Measurements from ENCODE around the gene CDC27.
"Not testable (repeated sequence)": the region's sequence is repeated elsewhere in the genome, so short reads cannot be mapped to it uniquely, and the experiment has no call there.

CDC27 gene

GRCh38 chr17:47197821-47198220, 8.7 kb upstream of the CDC27 start:
- DNase-seq (ENCODE audit: low read depth in 1 of 2, low spot score in 1 of 2) = no peak

GRCh38 chr17:47193931-47194511, 4.9 kb upstream of the CDC27 start:
- no peak for DNase-seq (ENCODE audit: low read depth in 1 of 2, low spot score in 1 of 2)

GRCh38 chr17:47192554-47192953, 3.5 kb upstream of the CDC27 start:
- no peak for DNase-seq (ENCODE audit: low read depth in 1 of 2, low spot score in 1 of 2)

- no peak for DNase-seq (ENCODE audit: low read depth in 1 of 2, low spot score in 1 of 2)
These were observed 1.7 kb upstream of the CDC27 start for GRCh38 chr17:47190770-47191169.

- DNase-seq (ENCODE audit: low read depth in 1 of 2, low spot score in 1 of 2) = no peak
These were observed 1.1 kb upstream of the CDC27 start for GRCh38 chr17:47190243-47190642.

- no peak for DNase-seq (ENCODE audit: low read depth in 1 of 2, low spot score in 1 of 2)
These were observed 690 bp upstream of the CDC27 start for GRCh38 chr17:47189732-47190237.

- no peak for DNase-seq (ENCODE audit: low read depth in 1 of 2, low spot score in 1 of 2)
These were observed 722 bp downstream of the CDC27 start for GRCh38 chr17:47188271-47188875.

- DNase-seq (ENCODE audit: low read depth in 1 of 2, low spot score in 1 of 2) = no peak
These were observed 4.4 kb downstream of the CDC27 start for GRCh38 chr17:47184681-47185080.

- DNase-seq (ENCODE audit: low read depth in 1 of 2, low spot score in 1 of 2) = not testable (repeated sequence)
These were observed 8.1 kb downstream of the CDC27 start for GRCh38 chr17:47180988-47181387.

- no peak for DNase-seq (ENCODE audit: low read depth in 1 of 2, low spot score in 1 of 2)
These were observed 8.8 kb downstream of the CDC27 start for GRCh38 chr17:47180337-47180736.

- DNase-seq (ENCODE audit: low read depth in 1 of 2, low spot score in 1 of 2) = no peak
These were observed 10.0 kb downstream of the CDC27 start for GRCh38 chr17:47179141-47179540.

- no peak for DNase-seq (ENCODE audit: low read depth in 1 of 2, low spot score in 1 of 2)
These were observed 11.8 kb downstream of the CDC27 start for GRCh38 chr17:47177261-47177660.

- DNase-seq (ENCODE audit: low read depth in 1 of 2, low spot score in 1 of 2) = no peak
These were observed 12.7 kb downstream of the CDC27 start for GRCh38 chr17:47176389-47176826.

- not testable (repeated sequence) for DNase-seq (ENCODE audit: low read depth in 1 of 2, low spot score in 1 of 2)
These were observed 14.3 kb downstream of the CDC27 start for GRCh38 chr17:47174823-47175222.

- no peak for DNase-seq (ENCODE audit: low read depth in 1 of 2, low spot score in 1 of 2)
These were observed 16.2 kb downstream of the CDC27 start for GRCh38 chr17:47172696-47173565.

- no peak for DNase-seq (ENCODE audit: low read depth in 1 of 2, low spot score in 1 of 2)
These were observed 18.4 kb downstream of the CDC27 start for GRCh38 chr17:47170710-47171109.

GRCh38 chr17:47168896-47169295, 20.2 kb downstream of the CDC27 start:
- not testable (repeated sequence) for DNase-seq (ENCODE audit: low read depth in 1 of 2, low spot score in 1 of 2)

- DNase-seq (ENCODE audit: low read depth in 1 of 2, low spot score in 1 of 2) = not testable (repeated sequence)
These were observed 22.2 kb downstream of the CDC27 start for GRCh38 chr17:47166854-47167253.

GRCh38 chr17:47165137-47165536, 24.0 kb downstream of the CDC27 start:
- DNase-seq (ENCODE audit: low read depth in 1 of 2, low spot score in 1 of 2) = no peak

- no peak for DNase-seq (ENCODE audit: low read depth in 1 of 2, low spot score in 1 of 2)
These were observed 24.8 kb downstream of the CDC27 start for GRCh38 chr17:47164263-47164662.

GRCh38 chr17:47162013-47162622, 27.0 kb downstream of the CDC27 start:
- DNase-seq (ENCODE audit: low read depth in 1 of 2, low spot score in 1 of 2) = no peak

Measured in activated T-helper 1 cell treated with anti-CD3 and anti-CD28 coated beads, Interleukin-2, amount 50 U/mL, for 16 hours (primary cell).